ENCODE measurements around the gene RC3H2. TPM values are rescaled to one million over a fixed set of nuclear protein-coding genes. Genes with fewer than 3 reads are reported as not detected.

RC3H2 gene
- polyA plus RNA-seq, 4 donors = 8.6 to 28.1 (median 11.0) TPM

GRCh38 chr9:122931226-122932121 is 26.3 kb upstream of the RC3H2 start, which contains the start of gene ZBTB26:
Gene ZBTB26, minus strand, starts transcription at chr9:122931512. Its CDS starts 11,578 bp downstream, at chr9:122919934.
- DNase-seq (peak; percentile 97), FAIRE-seq (no peak)
- peaks cover 0 to 8% (median 0%) of the 10 kb centered on the region in 3 donors for H3K36me3 ChIP-seq (ENCODE audit: control insufficient read depth in 3 of 3, insufficient read depth in 2 of 3, low read depth in 1 of 3, low read length in 3 of 3)
- H3K9me3 ChIP-seq (ENCODE audit: control insufficient read depth in 2 of 2, insufficient read depth in 1 of 2, low read depth in 1 of 2, low read length in 1 of 2) = no peaks in the 10 kb centered on the region
- H3K4me3 ChIP-seq (ENCODE audit: low read depth in 1 of 3, low read length in 3 of 3) = peak within 1 kb of the TSS; percentile 86 to 95 (median 89)
- 0 to 1% (median 0%) methylated on average over 46 to 51 of the region's 51 CpGs for WGBS, 3 donors
- H3K4me1 ChIP-seq (ENCODE audit: control insufficient read depth in 3 of 3, insufficient read depth in 2 of 3, low read depth in 1 of 3, low read length in 2 of 3) = peaks cover 3 to 6% (median 5%) of the 10 kb centered on the region in 3 donors
- H3K27ac ChIP-seq (ENCODE audit: low read depth in 1 of 3, low read length in 2 of 3) = peak within 1 kb of the TSS; percentile 72 to 87 (median 81)
- no peaks in the 10 kb centered on the region for H3K27me3 ChIP-seq (ENCODE audit: control insufficient read depth in 3 of 3, insufficient read depth in 3 of 3, low read length in 3 of 3)

- no peaks in the 10 kb centered on the region for H3K27me3 ChIP-seq (ENCODE audit: control insufficient read depth in 3 of 3, insufficient read depth in 3 of 3, low read length in 3 of 3)
- FAIRE-seq = no peak
- H3K27ac ChIP-seq (ENCODE audit: low read depth in 1 of 3, low read length in 2 of 3) = peak overlapping the region; percentile 72 to 81 (median 78)
- no peak for DNase-seq
- H3K4me3 ChIP-seq (ENCODE audit: low read depth in 1 of 3, low read length in 3 of 3) = peak overlapping the region; percentile 86 to 95 (median 89)
- H3K36me3 ChIP-seq (ENCODE audit: control insufficient read depth in 3 of 3, insufficient read depth in 2 of 3, low read depth in 1 of 3, low read length in 3 of 3) = peaks cover 0 to 6% (median 0%) of the 10 kb centered on the region in 3 donors
- WGBS, 3 donors = 24 to 29% (median 27%) methylated on average over 10 of the region's 10 CpGs
- H3K9me3 ChIP-seq (ENCODE audit: control insufficient read depth in 2 of 2, insufficient read depth in 1 of 2, low read depth in 1 of 2, low read length in 1 of 2) = no peaks in the 10 kb centered on the region
- peaks cover 3 to 6% (median 5%) of the 10 kb centered on the region in 3 donors for H3K4me1 ChIP-seq (ENCODE audit: control insufficient read depth in 3 of 3, insufficient read depth in 2 of 3, low read depth in 1 of 3, low read length in 2 of 3)
Observed at GRCh38 chr9:122930541-122931225, 25.5 kb upstream of the RC3H2 start.

- Histone ChIP-seq H3K9me3 (ENCODE audit: control insufficient read depth in 2 of 2, insufficient read depth in 1 of 2, low read depth in 1 of 2, low read length in 1 of 2) (no peaks in the 10 kb centered on the region), H3K27me3 (ENCODE audit: control insufficient read depth in 3 of 3, insufficient read depth in 3 of 3, low read length in 3 of 3) (no peaks in the 10 kb centered on the region), H3K27ac (ENCODE audit: low read depth in 1 of 3, low read length in 2 of 3) (no peak overlapping the region), H3K4me3 (ENCODE audit: low read depth in 1 of 3, low read length in 3 of 3) (no peak overlapping the region), H3K36me3 (ENCODE audit: control insufficient read depth in 3 of 3, insufficient read depth in 2 of 3, low read depth in 1 of 3, low read length in 3 of 3) (peaks cover 0 to 8% (median 0%) of the 10 kb centered on the region in 3 donors), H3K4me1 (ENCODE audit: control insufficient read depth in 3 of 3, insufficient read depth in 2 of 3, low read depth in 1 of 3, low read length in 2 of 3) (peaks cover 3 to 6% (median 5%) of the 10 kb centered on the region in 3 donors)
- WGBS, 3 donors = 75 to 96% (median 77%) methylated on average over 1 of the region's 1 CpG
- DNase-seq (no peak), FAIRE-seq (no peak)
Observed at GRCh38 chr9:122929796-122930354, 24.7 kb upstream of the RC3H2 start.

- WGBS, 3 donors = 87 to 97% (median 92%) methylated on average over 3 of the region's 3 CpGs
- no peak for DNase-seq
- no peaks in the 10 kb centered on the region for H3K4me1 ChIP-seq (ENCODE audit: control insufficient read depth in 3 of 3, insufficient read depth in 2 of 3, low read depth in 1 of 3, low read length in 2 of 3)
- no peaks in the 10 kb centered on the region for H3K27me3 ChIP-seq (ENCODE audit: control insufficient read depth in 3 of 3, insufficient read depth in 3 of 3, low read length in 3 of 3)
- peaks cover 0 to 12% (median 0%) of the 10 kb centered on the region in 3 donors for H3K36me3 ChIP-seq (ENCODE audit: control insufficient read depth in 3 of 3, insufficient read depth in 2 of 3, low read depth in 1 of 3, low read length in 3 of 3)
- H3K4me3 ChIP-seq (ENCODE audit: low read depth in 1 of 3, low read length in 3 of 3) = no peak overlapping the region
- no peak for FAIRE-seq
- H3K27ac ChIP-seq (ENCODE audit: low read depth in 1 of 3, low read length in 2 of 3) = no peak overlapping the region
- H3K9me3 ChIP-seq (ENCODE audit: control insufficient read depth in 2 of 2, insufficient read depth in 1 of 2, low read depth in 1 of 2, low read length in 1 of 2) = no peaks in the 10 kb centered on the region
Observed at GRCh38 chr9:122923947-122924346, 18.8 kb upstream of the RC3H2 start.

GRCh38 chr9:122922713-122923112 is 17.6 kb upstream of the RC3H2 start:
- 92 to 97% (median 95%) methylated on average over 8 of the region's 8 CpGs for WGBS, 3 donors
- Histone ChIP-seq H3K9me3 (ENCODE audit: control insufficient read depth in 2 of 2, insufficient read depth in 1 of 2, low read depth in 1 of 2, low read length in 1 of 2) (no peaks in the 10 kb centered on the region), H3K36me3 (ENCODE audit: control insufficient read depth in 3 of 3, insufficient read depth in 2 of 3, low read depth in 1 of 3, low read length in 3 of 3) (peaks cover 0 to 17% (median 0%) of the 10 kb centered on the region in 3 donors), H3K4me3 (ENCODE audit: low read depth in 1 of 3, low read length in 3 of 3) (no peak overlapping the region), H3K27me3 (ENCODE audit: control insufficient read depth in 3 of 3, insufficient read depth in 3 of 3, low read length in 3 of 3) (no peaks in the 10 kb centered on the region), H3K27ac (ENCODE audit: low read depth in 1 of 3, low read length in 2 of 3) (no peak overlapping the region), H3K4me1 (ENCODE audit: control insufficient read depth in 3 of 3, insufficient read depth in 2 of 3, low read depth in 1 of 3, low read length in 2 of 3) (no peaks in the 10 kb centered on the region)
- FAIRE-seq (no peak), DNase-seq (no peak)

- Histone ChIP-seq H3K36me3 (ENCODE audit: control insufficient read depth in 3 of 3, insufficient read depth in 2 of 3, low read depth in 1 of 3, low read length in 3 of 3) (peaks cover 0 to 12% (median 0%) of the 10 kb centered on the region in 3 donors), H3K27me3 (ENCODE audit: control insufficient read depth in 3 of 3, insufficient read depth in 3 of 3, low read length in 3 of 3) (no peaks in the 10 kb centered on the region), H3K27ac (ENCODE audit: low read depth in 1 of 3, low read length in 2 of 3) (no peak overlapping the region), H3K9me3 (ENCODE audit: control insufficient read depth in 2 of 2, insufficient read depth in 1 of 2, low read depth in 1 of 2, low read length in 1 of 2) (no peaks in the 10 kb centered on the region), H3K4me3 (ENCODE audit: low read depth in 1 of 3, low read length in 3 of 3) (no peak overlapping the region), H3K4me1 (ENCODE audit: control insufficient read depth in 3 of 3, insufficient read depth in 2 of 3, low read depth in 1 of 3, low read length in 2 of 3) (peaks cover 0 to 2% (median 0%) of the 10 kb centered on the region in 3 donors)
- FAIRE-seq = no peak
- WGBS, 3 donors = 91 to 93% (median 91%) methylated on average over 2 of the region's 2 CpGs
- DNase-seq = no peak
Observed at GRCh38 chr9:122918310-122918709, 13.2 kb upstream of the RC3H2 start.

GRCh38 chr9:122912964-122913673 is 8.0 kb upstream of the RC3H2 start, which contains the start of gene ZBTB6:
Gene ZBTB6, minus strand, starts transcription at chr9:122913323. Its CDS starts 1,251 bp downstream, at chr9:122912072.
- Histone ChIP-seq H3K4me1 (ENCODE audit: control insufficient read depth in 3 of 3, insufficient read depth in 2 of 3, low read depth in 1 of 3, low read length in 2 of 3) (peaks cover 4 to 9% (median 5%) of the 10 kb centered on the region in 3 donors), H3K27ac (ENCODE audit: low read depth in 1 of 3, low read length in 2 of 3) (peak within 1 kb of the TSS; percentile 72 to 86 (median 85)), H3K36me3 (ENCODE audit: control insufficient read depth in 3 of 3, insufficient read depth in 2 of 3, low read depth in 1 of 3, low read length in 3 of 3) (peaks cover 0 to 7% (median 3%) of the 10 kb centered on the region in 3 donors), H3K27me3 (ENCODE audit: control insufficient read depth in 3 of 3, insufficient read depth in 3 of 3, low read length in 3 of 3) (no peaks in the 10 kb centered on the region), H3K9me3 (ENCODE audit: control insufficient read depth in 2 of 2, insufficient read depth in 1 of 2, low read depth in 1 of 2, low read length in 1 of 2) (no peaks in the 10 kb centered on the region), H3K4me3 (ENCODE audit: low read depth in 1 of 3, low read length in 3 of 3) (peak within 1 kb of the TSS; percentile 38 to 93 (median 72))
- WGBS, 3 donors = 0 to 1% (median 0%) methylated on average over 35 of the region's 35 CpGs
- FAIRE-seq (no peak), DNase-seq (peak; percentile 87 to 92)
